ENCODE results near the gene STOML1. TPM values are rescaled to one million over a fixed set of nuclear protein-coding genes. Genes with fewer than 3 reads are reported as not detected.

The STOML1 gene
- total RNA-seq, 1 experiment from 2014 or later: 5.0 TPM

DNA sequence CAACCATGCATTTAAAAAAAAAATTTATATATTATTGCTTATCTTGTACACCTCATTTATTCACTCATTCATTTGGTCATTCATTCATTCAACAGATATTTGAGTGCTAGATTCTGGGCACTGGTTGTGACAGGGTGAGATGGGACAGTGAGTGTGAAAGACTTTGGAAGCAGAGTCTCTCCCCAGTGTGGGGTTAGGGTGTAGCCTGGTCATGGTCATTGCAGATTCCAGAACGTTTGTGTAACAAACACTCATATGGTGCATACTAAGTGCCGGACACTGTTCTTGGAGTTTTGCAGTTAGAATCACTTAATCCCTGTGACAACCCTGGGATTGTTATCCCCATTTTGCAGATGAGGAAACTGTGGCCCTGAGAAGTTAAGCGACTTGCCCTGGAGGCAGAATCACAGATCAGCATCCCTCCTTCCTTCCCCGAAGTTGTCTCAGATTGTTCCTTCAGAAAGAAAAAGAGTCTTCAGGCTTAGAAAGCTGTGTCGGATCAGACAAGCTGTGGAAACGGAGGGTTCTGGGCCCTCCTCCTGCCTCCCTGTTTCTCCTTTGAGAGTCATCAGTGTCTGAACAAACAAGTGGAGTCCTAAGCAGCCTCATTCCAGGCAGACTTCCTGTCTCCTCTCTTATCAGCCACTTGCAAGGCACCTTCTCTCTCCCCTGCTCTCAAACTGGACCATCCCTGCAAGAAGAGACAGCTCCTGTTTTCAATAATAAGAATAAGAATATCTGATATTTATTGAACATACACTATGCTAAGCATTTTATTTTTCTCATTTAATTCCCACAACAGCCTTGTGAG lies 59.5 kb downstream of the STOML1 start:
- Histone ChIP-seq H3K27me3 (ENCODE audit: insufficient read depth, low read length) (no peaks in the 10 kb centered on the region), H3K27ac (ENCODE audit: low read depth, low read length) (no peak overlapping the region), H3K4me1 (ENCODE audit: control insufficient read depth in 1 of 2, insufficient read depth in 2 of 2, low read length in 2 of 2) (peaks cover 12 to 13% of the 10 kb centered on the region in 2 experiments), H2AFZ (ENCODE audit: low read depth, low read length, poor library complexity, severe bottlenecking) (no peak overlapping the region), H3K9ac (ENCODE audit: low read length) (no peak overlapping the region), H3K9me2 (ENCODE audit: insufficient read depth) (no peaks in the 10 kb centered on the region), H3K9me3 (ENCODE audit: control insufficient read depth in 1 of 2, insufficient read depth in 1 of 2, low read depth in 1 of 2, low read length in 2 of 2) (no peaks in the 10 kb centered on the region), H3K4me3 (replicated peaks in 1 of 2; ENCODE audit: low read depth in 1 of 2, low read length in 2 of 2) (no peak overlapping the region), H3K79me2 (ENCODE audit: insufficient read depth, low read length) (no peaks in the 10 kb centered on the region), H4K20me1 (ENCODE audit: insufficient read depth) (no peaks in the 10 kb centered on the region), H3K4me2 (ENCODE audit: low read length) (no peak overlapping the region), H3K36me3 (ENCODE audit: control insufficient read depth in 1 of 2, insufficient read depth in 2 of 2, low read length in 2 of 2) (no peaks in the 10 kb centered on the region)
- DNase-seq (ENCODE audit: low read depth, low spot score) (no peak), ATAC-seq (no peak)
- BruUV-seq (replicated peaks): no TSS peak
- RAD21 ChIA-PET (ENCODE audit: low non-redundant PET in 1 of 2, low total read pairs in 2 of 2, uncharacterized antibody in 2 of 2, unreplicated experiment in 2 of 2): no interaction called here
- POLR2A ChIA-PET: no interaction called here
- intact Hi-C loops (cut with micrococcal nuclease): no loop called here
- TF ChIP-seq FOSL1 (IDR thresholded peaks at IDR 0.05; ENCODE audit: low read depth) (no peak), SIN3A (IDR thresholded peaks at IDR 0.05; ENCODE audit: low read depth) (no peak)
- CTCF ChIA-PET: no interaction called here

DNA sequence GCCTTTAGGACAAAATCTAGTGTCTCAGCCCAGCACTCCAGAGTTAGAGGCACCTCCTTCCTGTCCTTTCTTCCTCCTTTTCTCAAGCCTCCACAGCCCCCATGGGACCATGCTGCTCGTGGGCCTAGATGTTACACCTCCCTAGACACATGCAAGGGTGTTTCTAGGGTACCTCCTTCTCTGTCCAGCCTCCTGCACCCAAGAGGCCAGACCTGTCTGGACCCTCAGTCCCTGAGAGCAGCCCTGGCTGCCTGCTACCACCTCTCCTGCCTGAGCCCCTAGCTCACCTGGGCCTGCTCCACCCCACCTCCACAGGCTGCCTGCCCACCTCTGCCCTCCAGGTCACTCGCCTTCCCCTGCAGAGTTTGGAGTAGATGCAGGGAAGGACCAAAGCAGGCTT lies 60.7 kb downstream of the STOML1 start:
- Histone ChIP-seq H3K79me2 (ENCODE audit: insufficient read depth, low read length) (no peaks in the 10 kb centered on the region), H3K9ac (ENCODE audit: low read length) (no peak overlapping the region), H3K4me3 (replicated peaks in 1 of 2; ENCODE audit: low read depth in 1 of 2, low read length in 2 of 2) (no peak overlapping the region), H3K4me2 (ENCODE audit: low read length) (no peak overlapping the region), H3K4me1 (ENCODE audit: control insufficient read depth in 1 of 2, insufficient read depth in 2 of 2, low read length in 2 of 2) (peaks cover 15 to 17% of the 10 kb centered on the region in 2 experiments), H3K9me2 (ENCODE audit: insufficient read depth) (no peaks in the 10 kb centered on the region), H2AFZ (ENCODE audit: low read depth, low read length, poor library complexity, severe bottlenecking) (no peak overlapping the region), H3K9me3 (ENCODE audit: control insufficient read depth in 1 of 2, insufficient read depth in 1 of 2, low read depth in 1 of 2, low read length in 2 of 2) (no peaks in the 10 kb centered on the region), H3K27ac (ENCODE audit: low read depth, low read length) (no peak overlapping the region), H3K36me3 (ENCODE audit: control insufficient read depth in 1 of 2, insufficient read depth in 2 of 2, low read length in 2 of 2) (no peaks in the 10 kb centered on the region), H3K27me3 (ENCODE audit: insufficient read depth, low read length) (no peaks in the 10 kb centered on the region), H4K20me1 (ENCODE audit: insufficient read depth) (no peaks in the 10 kb centered on the region)
- CTCF ChIA-PET: no interaction called here
- ATAC-seq (no peak), DNase-seq (ENCODE audit: low read depth, low spot score) (no peak)
- RAD21 ChIA-PET (ENCODE audit: low non-redundant PET in 1 of 2, low total read pairs in 2 of 2, uncharacterized antibody in 2 of 2, unreplicated experiment in 2 of 2): no interaction called here
- no peak for TF ChIP-seq ZNF274 (IDR thresholded peaks at IDR 0.05; ENCODE audit: low read depth, low read length)
- no peak for TF ChIP-seq POLR2AphosphoS5 (IDR thresholded peaks at IDR 0.05; ENCODE audit: low read depth, low read length)
- no peak for TF ChIP-seq JUND (IDR thresholded peaks at IDR 0.05)
- TF ChIP-seq SP1 (IDR thresholded peaks at IDR 0.05; ENCODE audit: low read depth): no peak
- no peak for TF ChIP-seq EZH2phosphoT487 (IDR thresholded peaks at IDR 0.05; ENCODE audit: borderline replicate concordance)
- BruUV-seq (replicated peaks): no TSS peak
- intact Hi-C loops (cut with micrococcal nuclease): no loop called here
- POLR2A ChIA-PET: no interaction called here

Measured in HCT116 (cell line).